Thoracic aorta (tissue), 2 donors: ENCODE measurements around the gene DRAM1. TPM values are rescaled to one million over a fixed set of nuclear protein-coding genes. Genes with fewer than 3 reads are reported as not detected.

ENCODE experiments used
- ATAC-seq: fragments of 150-250 bp; one replicate; pipeline ENCODE4 v1.8.0; 2017; ENCODE audit warnings: low read depth; ENCODE audit not compliant: insufficient number of reproducible peaks, low FRiP score
- DNase-seq: peaks from one replicate; pipeline ENCODE4 v3.0.0-alpha.2; 2020; ENCODE audit warnings: low spot score
- H3K27ac ChIP-seq, 2 donors: fragments of 200-600 bp; sonication (generic); 1 replicate in 1 of 2; 2 replicates in 1 of 2; pipeline ENCODE4 v1.5.1; 2016; ENCODE audit warnings: mild to moderate bottlenecking in 2 of 2, moderate library complexity in 2 of 2
- H3K27me3 ChIP-seq: fragments of 200-600 bp; sonication (generic); replicated peaks from 2 replicates; pipeline ENCODE4 v1.6.0; 2016; ENCODE audit warnings: mild to moderate bottlenecking; ENCODE audit not compliant: insufficient read depth
- H3K36me3 ChIP-seq: fragments of 200-600 bp; sonication (generic); one replicate; pipeline ENCODE4 v1.5.1; 2016
- H3K4me1 ChIP-seq, 2 donors: fragments of 200-600 bp; sonication (generic); 1 replicate in 1 of 2; 2 replicates in 1 of 2; pipeline versions ENCODE4 v1.5.1 to v1.6.0; 2016; ENCODE audit warnings: low read depth in 2 of 2, mild to moderate bottlenecking in 1 of 2; ENCODE audit not compliant: control insufficient read depth in 1 of 2
- H3K4me3 ChIP-seq: fragments of 200-600 bp; sonication (generic); 2 replicates; pipeline ENCODE4 v1.5.1; 2016; ENCODE audit warnings: mild to moderate bottlenecking
- H3K9me3 ChIP-seq: fragments of 200-600 bp; sonication (generic); 2 replicates; pipeline ENCODE4 v1.5.1; 2016
- CTCF ChIP-seq: fragments of 200-600 bp; sonication (generic); IDR thresholded peaks from one replicate; pipeline ENCODE4 v1.5.1; 2019; ENCODE audit warnings: antibody characterized with exemption
- total RNA-seq, 2 donors: library from RNA; depleted of rRNA; stranded (reverse); fragments of >200 nt; gene quantifications; one replicate each; pipeline versions ENCODE4 v1.1.0 to v1.2.3, GENCODE V29; 2016

Gene DRAM1
- total RNA-seq, 2 donors from 2014 or later: 24.2 to 35.3 TPM

- DNase-seq: no peak
- Histone ChIP-seq H3K27ac (no peak overlapping the region), H3K36me3 (no peaks in the 10 kb centered on the region), H3K4me3 (no peak overlapping the region), H3K9me3 (no peaks in the 10 kb centered on the region), H3K4me1 (no peaks in the 10 kb centered on the region), H3K27me3 (no peaks in the 10 kb centered on the region)
- no peak for ATAC-seq
- no peak for TF ChIP-seq CTCF
Observed at GRCh38 chr12:101928556-101928955, 51.2 kb downstream of the DRAM1 start.

GRCh38 chr12:101929365-101930041 lies 52.1 kb downstream of the DRAM1 start:
- H3K36me3 ChIP-seq: no peaks in the 10 kb centered on the region

GRCh38 chr12:101931498-101932326 lies 54.3 kb downstream of the DRAM1 start:
- no peak for ATAC-seq
- no peak for TF ChIP-seq CTCF

More at GRCh38 chr12:101929365-101930041, 52.1 kb downstream of the DRAM1 start:
- ATAC-seq: no peak
- Histone ChIP-seq H3K4me1 (no peaks in the 10 kb centered on the region), H3K4me3 (no peak overlapping the region), H3K27me3 (no peaks in the 10 kb centered on the region), H3K9me3 (no peaks in the 10 kb centered on the region), H3K27ac (no peak overlapping the region)
- TF ChIP-seq CTCF: no peak
- no peak for DNase-seq

GRCh38 chr12:101933866-101934514 lies 56.6 kb downstream of the DRAM1 start:
- Histone ChIP-seq H3K9me3 (no peaks in the 10 kb centered on the region), H3K27ac (no peak overlapping the region), H3K4me1 (no peaks in the 10 kb centered on the region), H3K4me3 (no peak overlapping the region), H3K27me3 (no peaks in the 10 kb centered on the region), H3K36me3 (no peaks in the 10 kb centered on the region)
- DNase-seq (no peak), ATAC-seq (no peak)
- no peak for TF ChIP-seq CTCF

More at GRCh38 chr12:101931498-101932326, 54.3 kb downstream of the DRAM1 start:
- no peak for DNase-seq
- no peak overlapping the region for H3K27ac ChIP-seq
- H3K36me3 ChIP-seq: no peaks in the 10 kb centered on the region
- H3K9me3 ChIP-seq: no peaks in the 10 kb centered on the region
- no peaks in the 10 kb centered on the region for H3K27me3 ChIP-seq
- no peak overlapping the region for H3K4me3 ChIP-seq
- no peaks in the 10 kb centered on the region for H3K4me1 ChIP-seq
